PFSK-1 (cell line): ENCODE results near the gene CEMIP.

Source experiments
- FOXP2 ChIP-seq: optimal IDR thresholded peaks from 2 replicates; pipeline ENCODE3; 2011; ENCODE audit warnings: borderline replicate concordance, control low read depth, inconsistent platforms; ENCODE audit not compliant: insufficient read depth; ENCODE audit errors: extremely low read length, extremely low read depth
- POLR2AphosphoS5 ChIP-seq: IDR thresholded peaks from 2 replicates; pipeline ENCODE4 v1.6.1; 2012; ENCODE audit warnings: low read depth, mild to moderate bottlenecking, control low read depth, low read length, moderate library complexity
- REST ChIP-seq, 2 experiments: IDR thresholded peaks; 2 replicates each; pipeline versions ENCODE4 v1.6.1 to v1.8.0; 2011 to 2012; ENCODE audit warnings: low read depth in 2 of 2, low read length in 2 of 2, control low read depth in 1 of 2, inconsistent platforms in 1 of 2, mild to moderate bottlenecking in 1 of 2, moderate library complexity in 1 of 2; ENCODE audit not compliant: insufficient read depth in 1 of 2
- SIN3A ChIP-seq: IDR thresholded peaks from 2 replicates; pipeline ENCODE4 v1.6.1; 2012; ENCODE audit warnings: mild to moderate bottlenecking, low read length, moderate library complexity, borderline replicate concordance; ENCODE audit not compliant: insufficient read depth
- TAF1 ChIP-seq: IDR thresholded peaks from 2 replicates; pipeline ENCODE4 v1.6.1; 2012; ENCODE audit warnings: low read length, control low read depth, borderline replicate concordance; ENCODE audit not compliant: insufficient read depth

GRCh38 chr15:80822676-80823075 lies 43.5 kb downstream of the CEMIP start:
- TF ChIP-seq REST (IDR thresholded peaks at IDR 0.05; ENCODE audit: insufficient read depth in 1 of 2, low read depth in 2 of 2, low read length in 2 of 2), result no peak
- TF ChIP-seq TAF1, result no peak
- TF ChIP-seq POLR2AphosphoS5, result no peak
- no peak for TF ChIP-seq SIN3A
- TF ChIP-seq FOXP2, result no peak
